HCT116 (cell line): ENCODE data around the gene STXBP5.

Experiments
- ELF1 ChIP-seq: IDR thresholded peaks from 2 replicates; pipeline ENCODE4 v1.6.1; 2012; ENCODE audit warnings: low read depth, borderline replicate concordance
- EZH2 ChIP-seq: fragments of 200-600 bp; sonication (generic); IDR thresholded peaks from 2 replicates; pipeline ENCODE4 v1.6.1; 2017; ENCODE audit warnings: antibody characterized with exemption, mixed run types
- JUND ChIP-seq: IDR thresholded peaks from 2 replicates; pipeline ENCODE4 v1.6.1; 2012
- POLR2A ChIP-seq: IDR thresholded peaks from 2 replicates; pipeline ENCODE4 v1.7.0; 2011; ENCODE audit warnings: borderline replicate concordance; ENCODE audit not compliant: insufficient read depth, insufficient read length; ENCODE audit errors: extremely low read depth
- POLR2AphosphoS5 ChIP-seq: IDR thresholded peaks from 2 replicates; pipeline ENCODE4 v1.6.1; 2011; ENCODE audit warnings: mild to moderate bottlenecking, low read depth, low read length, moderate library complexity
- RAD21 ChIP-seq: IDR thresholded peaks from 2 replicates; pipeline ENCODE4 v1.6.1; 2012; ENCODE audit warnings: low read depth, mild to moderate bottlenecking
- SIN3A ChIP-seq: IDR thresholded peaks from 2 replicates; pipeline ENCODE4 v1.6.1; 2012; ENCODE audit warnings: low read depth
- SRF ChIP-seq: IDR thresholded peaks from 2 replicates; pipeline ENCODE4 v1.6.1; 2012; ENCODE audit warnings: low read depth
- YY1 ChIP-seq: IDR thresholded peaks from 2 replicates; pipeline ENCODE4 v1.6.1; 2011; ENCODE audit warnings: low read length, low read depth, moderate library complexity, mild to moderate bottlenecking; ENCODE audit not compliant: insufficient replicate concordance; ENCODE audit errors: extremely low read depth
- ZNF274 ChIP-seq: fragments of 200-500 bp; sonication (Bioruptor generic); IDR thresholded peaks from 2 replicates; pipeline ENCODE4 v1.6.1; 2014; ENCODE audit warnings: mild to moderate bottlenecking, low read depth, low read length, inconsistent platforms
- TF ChIP-seq, protein P1 (sequence below), 3 experiments: fragments of 200-600 bp in 1 of 3; sonication (generic) in 1 of 3; IDR thresholded peaks in 2 of 3; conservative IDR thresholded peaks in 1 of 3; 2 replicates each; pipeline ENCODE4 v1.5.1; 2012 to 2017; ENCODE audit warnings: low read depth in 2 of 3, low read length in 2 of 3, antibody characterized with exemption in 1 of 3, borderline replicate concordance in 1 of 3, control low read depth in 1 of 3, mild to moderate bottlenecking in 1 of 3, mixed read lengths in 1 of 3, mixed run types in 1 of 3, moderate library complexity in 1 of 3; ENCODE audit not compliant: insufficient read depth in 1 of 3
- TF ChIP-seq, protein P2 (sequence below): IDR thresholded peaks from 2 replicates; pipeline ENCODE4 v1.6.1; 2012; ENCODE audit warnings: low read depth

GRCh38 chr6:147310521-147310920 lies 106.3 kb downstream of the STXBP5 start:
- TF ChIP-seq POLR2A (no peak), YY1 (no peak), POLR2AphosphoS5 (no peak), ELF1 (no peak), ZNF274 (no peak), EZH2 (no peak), SRF (no peak), SIN3A (no peak), JUND (no peak), RAD21 (no peak)
- TF ChIP-seq, protein P1, sequence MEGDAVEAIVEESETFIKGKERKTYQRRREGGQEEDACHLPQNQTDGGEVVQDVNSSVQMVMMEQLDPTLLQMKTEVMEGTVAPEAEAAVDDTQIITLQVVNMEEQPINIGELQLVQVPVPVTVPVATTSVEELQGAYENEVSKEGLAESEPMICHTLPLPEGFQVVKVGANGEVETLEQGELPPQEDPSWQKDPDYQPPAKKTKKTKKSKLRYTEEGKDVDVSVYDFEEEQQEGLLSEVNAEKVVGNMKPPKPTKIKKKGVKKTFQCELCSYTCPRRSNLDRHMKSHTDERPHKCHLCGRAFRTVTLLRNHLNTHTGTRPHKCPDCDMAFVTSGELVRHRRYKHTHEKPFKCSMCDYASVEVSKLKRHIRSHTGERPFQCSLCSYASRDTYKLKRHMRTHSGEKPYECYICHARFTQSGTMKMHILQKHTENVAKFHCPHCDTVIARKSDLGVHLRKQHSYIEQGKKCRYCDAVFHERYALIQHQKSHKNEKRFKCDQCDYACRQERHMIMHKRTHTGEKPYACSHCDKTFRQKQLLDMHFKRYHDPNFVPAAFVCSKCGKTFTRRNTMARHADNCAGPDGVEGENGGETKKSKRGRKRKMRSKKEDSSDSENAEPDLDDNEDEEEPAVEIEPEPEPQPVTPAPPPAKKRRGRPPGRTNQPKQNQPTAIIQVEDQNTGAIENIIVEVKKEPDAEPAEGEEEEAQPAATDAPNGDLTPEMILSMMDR (IDR thresholded peaks at IDR 0.05 in 2 of 3, conservative IDR thresholded peaks at IDR 0.05 in 1 of 3; ENCODE audit: borderline replicate concordance in 1 of 3, insufficient read depth in 1 of 3, low read depth in 2 of 3, low read length in 2 of 3) = no peak
- TF ChIP-seq, protein P2, sequence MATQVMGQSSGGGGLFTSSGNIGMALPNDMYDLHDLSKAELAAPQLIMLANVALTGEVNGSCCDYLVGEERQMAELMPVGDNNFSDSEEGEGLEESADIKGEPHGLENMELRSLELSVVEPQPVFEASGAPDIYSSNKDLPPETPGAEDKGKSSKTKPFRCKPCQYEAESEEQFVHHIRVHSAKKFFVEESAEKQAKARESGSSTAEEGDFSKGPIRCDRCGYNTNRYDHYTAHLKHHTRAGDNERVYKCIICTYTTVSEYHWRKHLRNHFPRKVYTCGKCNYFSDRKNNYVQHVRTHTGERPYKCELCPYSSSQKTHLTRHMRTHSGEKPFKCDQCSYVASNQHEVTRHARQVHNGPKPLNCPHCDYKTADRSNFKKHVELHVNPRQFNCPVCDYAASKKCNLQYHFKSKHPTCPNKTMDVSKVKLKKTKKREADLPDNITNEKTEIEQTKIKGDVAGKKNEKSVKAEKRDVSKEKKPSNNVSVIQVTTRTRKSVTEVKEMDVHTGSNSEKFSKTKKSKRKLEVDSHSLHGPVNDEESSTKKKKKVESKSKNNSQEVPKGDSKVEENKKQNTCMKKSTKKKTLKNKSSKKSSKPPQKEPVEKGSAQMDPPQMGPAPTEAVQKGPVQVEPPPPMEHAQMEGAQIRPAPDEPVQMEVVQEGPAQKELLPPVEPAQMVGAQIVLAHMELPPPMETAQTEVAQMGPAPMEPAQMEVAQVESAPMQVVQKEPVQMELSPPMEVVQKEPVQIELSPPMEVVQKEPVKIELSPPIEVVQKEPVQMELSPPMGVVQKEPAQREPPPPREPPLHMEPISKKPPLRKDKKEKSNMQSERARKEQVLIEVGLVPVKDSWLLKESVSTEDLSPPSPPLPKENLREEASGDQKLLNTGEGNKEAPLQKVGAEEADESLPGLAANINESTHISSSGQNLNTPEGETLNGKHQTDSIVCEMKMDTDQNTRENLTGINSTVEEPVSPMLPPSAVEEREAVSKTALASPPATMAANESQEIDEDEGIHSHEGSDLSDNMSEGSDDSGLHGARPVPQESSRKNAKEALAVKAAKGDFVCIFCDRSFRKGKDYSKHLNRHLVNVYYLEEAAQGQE = no peak
